Measurements from ENCODE around the gene SAT1.
"Not testable (repeated sequence)": the region's sequence is repeated elsewhere in the genome, so short reads cannot be mapped to it uniquely, and the experiment has no call there.

Gene SAT1

DNA sequence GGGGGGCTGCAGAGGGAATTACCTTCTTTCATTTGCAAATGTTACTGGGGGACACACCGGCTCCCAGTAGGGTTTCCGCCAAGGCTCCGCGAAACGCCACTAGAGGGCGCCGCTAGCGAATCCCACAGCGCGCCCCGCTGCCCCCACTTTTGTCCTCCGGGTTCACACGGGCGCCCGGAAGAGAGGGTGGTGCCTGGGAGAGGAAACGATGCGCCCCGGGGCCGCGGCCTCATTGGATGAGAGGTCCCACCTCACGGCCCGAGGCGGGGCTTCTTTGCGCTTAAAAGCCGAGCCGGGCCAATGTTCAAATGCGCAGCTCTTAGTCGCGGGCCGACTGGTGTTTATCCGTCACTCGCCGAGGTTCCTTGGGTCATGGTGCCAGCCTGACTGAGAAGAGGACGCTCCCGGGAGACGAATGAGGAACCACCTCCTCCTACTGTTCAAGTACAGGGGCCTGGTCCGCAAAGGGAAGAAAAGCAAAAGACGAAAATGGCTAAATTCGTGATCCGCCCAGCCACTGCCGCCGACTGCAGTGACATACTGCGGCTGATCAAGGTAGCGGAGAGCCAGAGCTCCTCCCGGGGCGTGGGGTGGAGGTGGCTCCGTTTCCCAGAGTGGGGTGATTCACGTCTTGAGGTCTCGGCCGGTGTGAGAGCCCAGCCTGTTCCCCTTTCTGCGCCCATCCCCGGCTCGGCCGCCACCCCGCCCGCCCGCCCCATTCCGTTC is at the start of gene SAT1:
TSS of gene SAT1 (plus strand) at position 311 of the 726 bp plus-strand sequence. CDS start at position 490, 179 bp downstream.
- peak; percentile 74 to 89 (median 86) for DNase-seq (ENCODE audit: low read depth in 3 of 3)

DNA sequence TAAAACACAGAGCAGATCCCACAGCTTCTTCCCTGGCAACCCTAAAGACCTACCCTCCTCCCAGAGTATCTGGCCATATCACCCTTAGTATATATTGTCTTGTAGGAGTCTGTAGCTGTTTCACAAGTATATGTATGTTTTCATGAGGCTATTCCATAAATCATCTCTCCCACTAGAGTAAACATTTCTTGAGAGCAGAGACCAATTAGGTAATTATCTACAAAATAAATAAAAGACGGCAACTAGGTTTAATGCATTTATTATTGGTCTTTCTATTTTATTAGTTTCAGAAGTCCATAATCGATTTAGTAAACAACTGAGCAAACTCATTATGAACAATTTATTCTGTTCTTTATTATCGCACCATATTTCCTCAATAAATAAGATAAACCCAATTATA is 46.9 kb upstream of the SAT1 start:
- DNase-seq (ENCODE audit: low read depth in 3 of 3) = no peak

DNA sequence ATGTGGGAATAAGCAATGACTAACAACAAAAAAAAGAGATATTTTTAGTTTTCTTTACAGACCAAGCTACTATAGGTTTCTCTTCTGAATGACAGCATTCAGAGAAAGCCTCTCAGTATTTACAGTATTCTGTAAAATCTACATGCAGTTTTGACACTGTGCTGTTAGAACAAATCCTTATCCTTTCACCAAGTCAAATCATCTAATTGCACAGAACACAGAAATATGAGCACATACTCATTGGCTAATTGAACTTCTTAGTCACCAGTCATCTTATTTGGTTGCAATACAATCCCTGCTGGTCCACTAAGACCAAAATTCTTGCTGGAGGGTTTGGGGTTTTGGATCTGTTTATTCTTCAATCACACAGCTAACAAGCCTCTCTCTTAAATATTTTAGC is 45.6 kb upstream of the SAT1 start:
- no peak for DNase-seq (ENCODE audit: low read depth in 3 of 3)

DNA sequence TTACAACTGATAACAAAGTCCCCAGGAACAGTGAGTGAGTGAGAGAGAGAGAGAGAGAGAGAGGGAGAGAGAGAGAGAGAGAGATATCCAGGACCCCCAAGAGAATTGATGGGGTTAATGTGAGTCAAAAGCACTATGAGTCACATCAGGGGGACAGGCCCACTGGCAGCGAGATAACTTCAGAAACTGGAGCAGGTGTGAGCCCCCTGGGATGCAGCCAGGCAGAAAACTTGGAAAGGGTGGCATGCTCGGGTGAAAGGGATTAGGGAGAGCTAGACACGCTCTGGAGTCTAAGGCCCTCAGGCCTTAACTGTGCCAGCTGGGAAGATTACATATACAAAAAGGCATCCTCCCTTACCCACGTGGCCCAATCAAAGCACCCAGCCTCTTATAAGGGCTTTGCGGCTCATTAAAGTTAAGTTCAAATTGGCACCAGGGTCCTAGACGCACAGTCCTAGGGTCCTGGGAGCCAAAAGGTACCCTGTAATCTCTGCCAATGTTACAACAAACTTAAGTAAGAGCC is 40.7 kb upstream of the SAT1 start:
- no peak for DNase-seq (ENCODE audit: low read depth in 3 of 3)

DNA sequence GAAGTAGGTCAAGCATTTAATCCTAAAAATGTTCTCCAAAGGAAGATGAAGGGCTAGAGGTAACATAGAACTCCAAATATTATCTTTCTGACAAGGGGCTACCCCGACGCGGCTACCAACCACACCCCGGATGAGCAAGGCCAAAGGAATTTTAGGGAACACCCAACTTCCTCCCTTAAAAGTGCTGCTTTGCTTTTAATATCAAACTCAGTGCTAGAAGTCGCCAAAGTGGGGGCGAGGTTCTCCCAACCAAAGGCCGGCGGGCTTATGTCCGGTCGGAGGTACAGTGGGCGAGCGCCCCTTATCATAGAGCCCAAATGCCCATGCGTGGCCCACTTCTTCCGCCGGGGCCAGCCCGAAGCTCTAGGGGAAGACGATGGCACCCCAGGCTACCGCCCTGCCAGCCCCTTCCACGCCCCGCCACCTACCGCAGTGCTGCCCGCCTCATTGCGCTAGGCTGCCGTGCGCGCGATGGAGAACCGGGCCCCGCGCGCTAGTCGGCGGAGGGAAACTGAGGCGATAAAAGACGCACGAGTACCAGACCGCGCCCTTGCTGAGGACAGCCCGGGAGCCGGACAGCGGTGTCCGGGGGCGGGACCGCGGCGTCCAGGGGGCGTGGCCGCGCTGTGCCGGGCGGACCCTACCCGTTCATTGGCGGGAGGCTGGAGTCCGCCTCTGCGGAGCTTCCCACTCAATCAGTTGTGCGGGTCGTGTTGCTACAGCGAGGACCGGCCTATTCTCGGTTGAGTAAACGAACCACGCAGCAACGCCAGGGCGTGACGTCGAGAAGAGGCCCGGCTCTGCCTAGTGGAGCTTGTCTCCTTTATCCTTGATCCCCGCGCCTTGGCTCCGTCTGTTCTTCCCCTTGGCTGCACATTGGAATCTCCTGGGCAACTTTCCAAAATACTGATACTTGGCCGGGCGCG is 40.0 kb upstream of the SAT1 start, which contains the start of gene ACOT9:
TSS of gene ACOT9 (minus strand) at position 580 of the 926 bp plus-strand sequence. CDS start at position 448, 132 bp downstream.
- DNase-seq (ENCODE audit: low read depth in 3 of 3) = peak; percentile 20 to 25 (median 23)

DNA sequence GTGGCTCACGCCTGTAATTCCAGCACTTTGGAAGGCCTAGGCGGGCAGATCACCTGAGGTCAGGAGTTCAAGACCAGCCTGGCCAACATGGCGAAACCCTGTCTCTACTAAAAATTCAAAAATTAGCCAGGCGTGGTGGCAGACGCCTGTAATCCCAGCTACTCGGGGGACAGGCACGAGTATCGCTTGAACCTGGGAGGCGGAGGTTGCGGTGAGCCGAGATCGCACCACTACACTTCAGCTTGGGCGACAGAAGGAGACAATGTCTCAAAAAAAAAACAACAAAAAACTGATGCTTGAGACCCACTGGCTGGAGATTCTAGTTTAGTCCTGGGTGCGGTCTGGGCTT is 39.4 kb upstream of the SAT1 start:
- DNase-seq (ENCODE audit: low read depth in 3 of 3) = not testable (repeated sequence)

DNA sequence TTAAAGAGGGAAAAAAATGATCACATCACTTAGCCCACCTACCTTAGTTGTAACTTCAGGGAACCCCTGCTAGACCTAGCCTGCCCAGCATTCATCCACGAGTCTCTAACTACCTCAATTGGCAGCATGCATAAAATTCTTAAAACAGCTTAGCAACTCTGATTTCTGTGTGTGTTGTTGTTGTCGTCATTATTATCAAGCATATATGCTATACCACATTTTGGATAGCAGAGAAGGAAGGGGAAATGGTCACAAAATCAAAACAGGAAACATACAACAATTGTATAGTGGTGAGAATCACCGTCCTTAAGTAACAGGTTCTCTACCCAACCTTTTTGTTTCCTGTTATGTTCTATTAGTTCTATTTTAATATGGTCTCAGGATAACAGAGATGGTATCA is 37.2 kb upstream of the SAT1 start:
- no peak for DNase-seq (ENCODE audit: low read depth in 3 of 3)

DNA sequence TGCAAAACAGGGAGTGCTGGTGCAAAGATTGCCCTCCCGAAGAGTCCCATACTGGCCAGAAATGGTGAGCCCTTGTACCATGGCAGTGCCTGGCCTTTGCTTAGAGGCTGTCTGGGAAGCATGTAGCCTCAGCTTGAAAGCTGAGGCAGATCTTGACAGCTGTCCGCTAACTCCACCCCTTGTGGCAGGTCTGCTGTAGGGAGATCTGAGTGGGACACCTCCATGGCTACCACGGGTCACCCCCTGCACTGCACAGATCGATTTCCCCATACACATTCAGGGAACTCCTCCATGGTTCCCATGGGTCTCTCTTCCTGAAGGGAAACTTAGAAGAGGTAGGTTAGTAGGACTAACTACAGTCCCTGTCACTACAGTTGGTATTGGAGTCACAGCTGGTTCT is 33.8 kb upstream of the SAT1 start:
- DNase-seq (ENCODE audit: low read depth in 3 of 3) = no peak

DNA sequence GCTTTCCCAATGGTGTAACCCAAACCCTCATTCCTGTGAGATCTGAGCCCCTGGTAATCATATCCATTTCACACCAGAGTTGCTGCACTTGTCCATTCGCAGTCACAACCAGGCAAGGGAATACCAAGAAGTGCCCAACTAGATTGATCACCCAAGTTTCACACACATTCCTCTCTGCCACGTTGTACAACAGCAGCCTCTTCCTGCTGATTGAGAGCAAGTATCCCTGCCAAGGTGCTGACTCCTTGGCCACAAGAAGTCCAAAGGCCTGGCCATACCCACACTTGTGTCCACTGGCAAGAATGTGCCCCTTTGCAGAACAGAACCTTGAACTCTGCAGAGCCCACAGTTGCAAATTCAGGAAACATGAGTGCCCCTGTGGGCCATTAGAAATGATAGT is 33.4 kb upstream of the SAT1 start:
- no peak for DNase-seq (ENCODE audit: low read depth in 3 of 3)

DNA sequence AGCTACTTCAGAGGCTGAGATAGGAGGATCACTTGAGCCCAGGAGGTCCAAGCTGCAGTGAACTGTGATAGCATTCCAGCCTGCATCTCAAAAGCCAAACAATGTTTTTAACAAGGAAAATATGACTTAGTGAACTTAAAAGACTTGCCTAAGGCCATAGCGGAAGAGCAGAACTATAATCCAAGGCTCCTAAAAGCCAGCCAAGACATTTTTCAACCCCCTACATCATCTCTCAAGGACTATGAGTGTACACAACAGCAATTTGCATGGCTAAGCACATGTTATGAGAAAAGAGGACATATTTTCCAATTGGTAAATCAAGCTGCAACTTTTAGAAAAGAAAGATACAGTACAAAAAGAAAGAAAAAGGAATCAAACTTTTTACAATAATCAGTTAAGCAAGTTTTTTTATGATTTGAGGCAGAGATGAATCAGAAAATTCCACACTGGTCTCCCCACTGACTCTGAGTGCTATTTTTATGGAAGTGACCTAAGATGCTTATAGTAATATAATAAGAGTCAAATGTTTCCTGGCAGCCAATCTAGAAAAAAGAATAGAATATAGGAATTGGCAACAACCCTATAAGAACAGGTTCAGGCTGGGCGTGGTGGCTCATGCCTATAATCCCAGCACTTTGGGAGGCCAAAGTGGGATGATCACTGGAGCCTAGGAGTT is 30.1 kb upstream of the SAT1 start:
- no peak for DNase-seq (ENCODE audit: low read depth in 3 of 3)

DNA sequence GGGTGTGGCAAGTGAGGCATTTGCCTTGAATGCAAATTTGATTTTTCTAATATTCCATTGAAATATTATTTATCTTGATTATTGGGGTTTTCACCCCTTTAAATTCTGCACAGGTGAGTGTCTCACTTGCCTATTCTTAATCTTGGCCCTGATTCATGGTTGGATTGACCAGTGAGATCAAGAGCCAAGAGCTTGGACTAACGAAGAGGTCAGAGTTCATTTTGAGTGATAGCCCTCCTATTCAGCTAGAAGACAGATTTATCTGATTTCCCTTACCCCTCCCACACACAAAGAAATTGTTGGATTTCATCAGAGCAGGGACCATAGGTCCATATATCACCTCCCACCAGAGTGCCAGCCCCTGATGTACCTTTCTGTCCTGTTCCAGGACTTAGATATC is 28.3 kb upstream of the SAT1 start:
- no peak for DNase-seq (ENCODE audit: low read depth in 3 of 3)

DNA sequence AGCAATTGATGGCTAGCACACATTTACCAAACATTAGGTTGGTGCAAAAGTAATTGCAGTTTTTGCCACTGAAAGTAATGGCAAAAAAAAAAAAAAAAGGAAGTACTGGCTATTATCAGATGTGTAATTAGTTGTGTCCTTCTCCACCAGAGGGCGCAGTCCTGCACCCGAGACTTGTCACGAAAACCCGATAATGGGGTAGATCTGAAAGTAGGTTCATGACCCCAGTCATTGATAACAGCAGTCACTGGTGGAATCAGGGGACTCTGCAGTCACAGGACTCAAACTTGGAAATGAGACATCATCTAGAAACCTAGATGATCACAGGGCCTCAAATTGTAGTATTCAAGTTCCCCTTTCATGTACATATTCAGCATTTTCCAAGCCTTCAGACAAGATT is 26.8 kb upstream of the SAT1 start:
- DNase-seq (ENCODE audit: low read depth in 3 of 3) = peak in 2 of 3 experiments; percentile 37 to 51

DNA sequence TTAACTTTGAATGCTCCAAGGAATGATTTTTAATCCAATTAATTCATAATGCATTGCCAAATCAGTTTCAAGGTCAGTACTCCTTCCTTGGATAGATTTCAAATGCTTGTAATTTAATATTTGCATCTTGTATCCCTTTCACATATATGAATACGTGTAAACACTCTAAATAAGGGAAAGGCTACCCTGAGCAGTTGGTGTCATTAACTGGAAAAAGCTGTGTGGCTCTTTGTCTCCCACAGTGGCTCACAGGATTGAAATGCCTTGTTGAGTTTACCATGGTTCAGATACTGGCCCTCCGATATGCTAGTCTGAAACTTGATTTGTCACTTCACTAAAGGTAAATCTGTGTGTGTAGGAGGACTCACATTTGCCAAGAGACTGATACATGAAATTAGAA is 23.2 kb upstream of the SAT1 start:
- DNase-seq (ENCODE audit: low read depth in 3 of 3) = no peak

DNA sequence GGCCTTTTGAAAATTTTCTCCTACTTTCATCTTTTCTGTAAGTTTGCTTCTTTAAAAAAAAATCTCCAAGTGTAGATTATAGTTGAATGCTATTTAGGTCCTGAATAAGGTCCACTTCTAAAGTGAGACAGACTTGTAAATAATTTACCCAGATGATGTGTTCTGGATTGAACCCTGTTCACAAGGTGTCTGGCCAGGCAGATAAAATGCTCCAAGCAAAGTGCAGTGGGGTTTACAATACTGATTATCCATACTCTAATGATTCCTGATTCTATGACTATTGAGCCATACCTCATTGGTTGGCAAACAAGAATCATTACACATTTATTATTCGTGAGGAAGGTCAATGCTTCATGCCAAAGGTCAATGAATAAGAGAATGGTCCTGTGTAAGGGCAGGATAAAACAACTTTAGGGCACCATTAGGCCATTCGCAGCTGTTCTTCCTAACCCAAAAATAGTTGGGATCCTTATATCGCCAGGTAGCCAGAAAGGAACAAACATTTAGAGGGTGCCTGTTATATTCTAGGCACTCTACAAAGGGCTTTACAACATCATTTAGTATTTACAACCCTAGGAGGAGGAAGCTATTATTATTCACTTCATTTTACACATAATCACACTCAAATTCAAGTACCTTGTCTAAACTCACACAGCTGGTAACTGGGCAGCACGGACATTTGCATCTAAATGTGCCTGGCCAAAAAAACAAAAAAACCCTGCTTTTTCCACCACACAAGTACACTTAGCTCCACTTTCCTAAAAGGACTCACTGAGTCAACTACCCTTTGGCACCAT is 18.6 kb upstream of the SAT1 start:
- DNase-seq (ENCODE audit: low read depth in 3 of 3) = no peak

DNA sequence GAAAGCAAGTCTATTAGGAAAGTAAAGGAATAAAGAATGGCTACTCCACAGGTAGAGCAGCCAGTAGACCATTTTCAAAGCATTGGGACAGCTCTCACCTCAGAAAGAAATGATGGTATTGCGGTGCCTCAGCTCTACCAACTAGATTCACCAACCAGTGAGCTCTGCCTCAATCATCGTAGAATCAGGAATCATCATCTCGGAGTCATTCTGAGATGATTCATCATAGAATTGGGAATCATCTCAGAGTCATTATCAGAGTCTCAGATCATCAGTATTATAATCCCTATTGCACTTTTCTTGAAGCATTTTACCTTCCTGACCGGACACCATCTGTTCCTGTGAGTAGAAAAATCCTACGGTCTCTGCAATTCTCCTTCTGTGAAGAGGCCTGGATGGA is 17.5 kb upstream of the SAT1 start:
- no peak for DNase-seq (ENCODE audit: low read depth in 3 of 3)

DNA sequence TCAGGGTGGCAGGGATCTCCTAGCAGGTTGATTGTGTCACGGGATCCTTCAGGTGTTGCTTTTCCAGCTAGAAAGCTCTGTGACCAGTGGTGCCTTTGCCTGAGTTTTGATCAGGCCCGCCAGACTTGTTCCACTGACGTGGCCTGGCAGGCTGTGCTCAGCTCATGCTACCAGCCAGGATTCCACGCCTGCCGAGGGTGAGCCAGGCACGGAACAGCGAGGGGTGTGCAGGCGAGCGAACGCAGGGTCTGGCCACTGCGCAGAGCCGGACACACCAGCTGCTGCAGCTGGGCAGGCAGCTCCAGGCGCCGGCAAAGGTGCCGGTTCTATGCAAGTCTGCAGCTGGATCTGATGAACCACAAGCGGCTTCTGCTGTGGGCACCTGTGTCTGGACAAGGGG is 17.1 kb upstream of the SAT1 start:
- no peak for DNase-seq (ENCODE audit: low read depth in 3 of 3)

DNA sequence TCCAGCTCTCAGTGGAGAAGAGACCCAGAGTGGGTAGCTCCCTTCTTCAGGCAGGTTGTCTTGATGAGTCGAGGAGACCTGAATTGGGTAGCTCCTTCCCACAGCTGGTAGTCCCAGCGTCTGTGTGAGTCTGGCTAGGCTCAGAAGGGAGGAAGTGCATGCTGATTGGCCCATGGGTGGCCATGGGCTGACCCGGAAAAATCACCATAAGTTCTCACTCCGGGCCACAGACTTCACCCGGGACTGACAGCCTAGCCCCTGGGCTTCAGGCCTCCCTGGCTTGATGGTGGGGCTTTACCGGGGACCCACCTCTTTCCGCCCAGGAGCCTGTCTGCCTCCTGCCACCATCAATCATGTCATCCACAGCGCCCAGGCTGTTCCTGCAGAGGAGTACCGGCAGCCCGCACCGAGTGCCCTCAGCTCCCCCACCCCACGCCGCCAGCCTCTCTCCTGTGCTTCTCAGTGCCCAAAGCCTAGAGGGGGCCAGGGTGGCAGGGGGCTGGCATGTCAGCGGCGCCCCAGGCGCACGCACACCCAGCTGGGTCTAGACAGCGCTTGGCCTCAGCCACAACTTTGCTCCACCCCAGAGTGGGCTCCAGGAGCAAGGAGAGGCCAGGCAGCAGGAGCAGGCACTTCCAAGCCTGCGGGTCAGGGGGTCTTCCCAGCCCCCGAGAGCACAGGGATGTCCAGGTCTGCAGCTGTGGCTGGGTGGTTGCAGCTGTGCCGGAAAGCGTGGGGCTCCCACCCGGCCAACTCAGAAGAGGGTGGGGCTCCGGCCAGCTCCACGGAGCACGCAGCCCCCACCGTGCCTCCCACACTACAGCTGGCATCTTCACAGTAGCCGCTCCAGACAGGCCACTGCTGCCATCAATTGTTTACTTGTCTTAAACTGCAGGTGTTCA is 16.1 kb upstream of the SAT1 start:
- DNase-seq (ENCODE audit: low read depth in 3 of 3) = no peak

DNA sequence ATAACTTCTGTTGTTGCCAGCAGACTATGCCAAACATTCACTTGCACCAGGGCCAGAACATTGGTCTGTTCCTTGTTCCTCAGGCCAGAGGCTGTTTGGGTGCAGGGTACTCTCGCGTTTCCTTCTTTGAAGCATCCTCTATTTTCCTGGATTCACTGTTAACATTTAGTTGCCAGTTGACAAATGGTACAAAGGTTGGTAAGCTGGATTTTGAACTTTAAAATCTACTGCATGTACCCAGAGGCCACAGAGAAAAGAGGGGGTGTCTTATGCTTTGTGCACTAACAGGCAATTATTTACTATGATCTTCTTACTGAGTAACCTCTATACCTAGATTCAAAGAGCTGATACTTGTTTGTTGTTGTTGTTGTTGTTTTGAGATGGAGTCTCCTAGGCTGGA is 12.8 kb upstream of the SAT1 start:
- no peak for DNase-seq (ENCODE audit: low read depth in 3 of 3)

DNA sequence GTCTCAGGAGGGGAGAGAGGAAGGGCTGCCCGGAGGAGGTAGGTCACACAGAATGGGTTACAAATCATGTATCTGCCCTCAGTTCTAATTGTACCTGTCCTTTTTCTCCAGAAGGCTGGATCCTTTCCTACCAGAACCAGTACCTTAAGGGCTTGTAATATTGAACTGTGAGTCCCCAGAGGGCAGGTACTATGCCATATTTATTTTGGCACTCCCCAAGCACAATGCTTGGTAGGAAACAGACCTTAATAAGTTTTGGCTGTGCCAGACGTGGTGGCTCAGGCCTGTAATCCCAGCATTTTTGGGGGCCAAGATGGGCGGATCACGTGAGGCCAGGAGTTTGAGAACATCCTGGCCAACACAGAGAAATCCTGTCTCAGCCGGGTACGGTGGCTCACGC is 11.9 kb upstream of the SAT1 start:
- DNase-seq (ENCODE audit: low read depth in 3 of 3) = not testable (repeated sequence)

DNA sequence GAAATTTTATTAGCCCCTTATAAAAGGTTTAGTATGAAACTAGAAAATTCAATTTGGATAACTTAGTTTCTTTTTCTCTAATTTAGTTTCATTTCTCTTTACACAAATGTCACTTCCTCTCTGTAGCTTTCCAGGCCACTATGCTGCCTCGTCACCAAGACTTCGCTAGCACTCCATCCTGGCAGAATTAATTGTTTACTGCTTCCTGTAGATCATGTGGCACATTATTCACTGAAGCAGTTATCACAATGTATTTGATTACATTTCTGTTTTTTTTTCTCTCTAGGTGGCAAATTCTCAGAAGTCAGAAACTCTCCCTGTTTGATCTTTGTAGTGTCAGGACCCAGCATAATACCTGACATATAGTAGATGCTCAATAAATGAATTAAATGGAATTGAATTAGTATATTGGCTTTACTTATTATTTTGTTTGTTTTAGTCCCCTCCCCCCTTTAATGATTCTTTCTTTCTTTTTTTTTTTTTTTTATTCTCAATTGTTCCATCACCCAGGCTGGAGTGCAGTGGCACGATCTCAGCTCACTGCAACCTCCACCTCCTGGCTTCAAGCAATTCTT is 9.3 kb upstream of the SAT1 start:
- no peak for DNase-seq (ENCODE audit: low read depth in 3 of 3)
